ENCODE results near the gene GPR162. TPM values are rescaled to one million over a fixed set of nuclear protein-coding genes. Genes with fewer than 3 reads are reported as not detected.

The GPR162 gene
- total RNA-seq, 1 experiment from 2014 or later: not detected

GRCh38 chr12:6791931-6792520 is 29.6 kb upstream of the GPR162 start:
- no peaks in the 10 kb centered on the region for H4K20me1 ChIP-seq (ENCODE audit: low read length)
- no peak for ATAC-seq
- 0 out of 2 replicates have a peak overlapping the region, but pooled peaks have one; percentile 34 for H2AFZ ChIP-seq (ENCODE audit: low read length)
- no peak overlapping the region for H3K4me2 ChIP-seq (ENCODE audit: low read length)
- BruUV-seq (replicated peaks): no TSS peak
- POLR2A ChIA-PET (ENCODE audit: unreplicated experiment): no interaction called here
- no peak for TF ChIP-seq EZH2 (IDR thresholded peaks at IDR 0.05; ENCODE audit: low read length, unreplicated experiment)
- TF ChIP-seq EZH2phosphoT487 (IDR thresholded peaks at IDR 0.05; ENCODE audit: borderline replicate concordance, low read length): no peak
- TF ChIP-seq CTCF (conservative IDR thresholded peaks at IDR 0.05; ENCODE audit: low read depth, low read length): no peak
- intact Hi-C loops (cut with micrococcal nuclease): no loop called here
- CTCF ChIA-PET: no interaction called here
- no peak overlapping the region for H3K27ac ChIP-seq (ENCODE audit: low read length)
- no peaks in the 10 kb centered on the region for H3K9me2 ChIP-seq (replicated peaks; ENCODE audit: low read length)
- H3F3A ChIP-seq (ENCODE audit: low read length, unreplicated experiment): no peaks in the 10 kb centered on the region
- no peak overlapping the region for H3K9ac ChIP-seq (ENCODE audit: low read length)
- H3K4me1 ChIP-seq (ENCODE audit: insufficient read depth, low read length): no peaks in the 10 kb centered on the region
- no peak for DNase-seq
- no peaks in the 10 kb centered on the region for H3K9me3 ChIP-seq (ENCODE audit: low read length)
- H3K4me3 ChIP-seq (ENCODE audit: low read length): no peak overlapping the region
- H3K27me3 ChIP-seq (ENCODE audit: low read length): no peaks in the 10 kb centered on the region
- no peaks in the 10 kb centered on the region for H3K79me2 ChIP-seq (ENCODE audit: low read length)
- H3K36me3 ChIP-seq (ENCODE audit: low read depth, low read length): no peaks in the 10 kb centered on the region

DNA sequence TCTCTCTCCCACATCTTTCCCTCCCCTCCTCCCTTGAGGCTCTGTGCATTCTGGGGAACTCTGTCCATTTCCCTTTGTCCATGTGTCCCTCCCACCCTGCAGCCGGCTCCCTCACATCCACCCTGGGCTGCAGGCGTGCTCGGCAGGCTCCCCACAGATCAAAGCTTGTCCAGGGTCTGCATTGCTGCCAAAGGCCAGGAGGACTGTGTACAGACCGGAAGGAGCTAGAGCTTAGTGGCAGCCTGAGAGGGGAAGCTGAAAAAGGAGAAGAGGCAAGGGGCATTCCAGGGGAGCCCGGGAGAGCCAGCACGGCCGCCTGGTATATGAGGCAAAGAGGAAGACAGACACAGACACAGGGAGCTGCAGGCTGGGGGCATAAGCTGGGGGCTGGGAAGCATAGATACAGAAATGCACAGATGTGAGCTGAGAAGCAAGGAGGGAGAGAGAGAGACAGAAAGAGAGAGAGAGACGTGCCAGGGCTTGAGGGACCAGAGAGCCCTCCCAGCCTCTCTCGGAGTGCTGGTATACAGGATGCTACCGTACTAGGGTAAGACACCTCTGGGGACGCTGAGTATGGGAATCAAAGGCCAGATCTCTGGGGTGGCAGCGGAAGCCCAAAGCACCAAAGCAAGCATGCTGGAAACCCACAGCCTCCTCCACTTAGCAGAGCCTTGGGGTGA is 29.0 kb upstream of the GPR162 start:
- Histone ChIP-seq H3K4me2 (ENCODE audit: low read length) (no peak overlapping the region), H3K9me2 (replicated peaks; ENCODE audit: low read length) (no peaks in the 10 kb centered on the region), H3K4me3 (ENCODE audit: low read length) (no peak overlapping the region), H3K9me3 (ENCODE audit: low read length) (no peaks in the 10 kb centered on the region), H3K36me3 (ENCODE audit: low read depth, low read length) (no peaks in the 10 kb centered on the region), H3K9ac (ENCODE audit: low read length) (no peak overlapping the region), H3K79me2 (ENCODE audit: low read length) (no peaks in the 10 kb centered on the region), H3F3A (ENCODE audit: low read length, unreplicated experiment) (no peaks in the 10 kb centered on the region), H3K4me1 (ENCODE audit: insufficient read depth, low read length) (no peaks in the 10 kb centered on the region), H3K27ac (ENCODE audit: low read length) (no peak overlapping the region), H3K27me3 (ENCODE audit: low read length) (no peaks in the 10 kb centered on the region), H2AFZ (ENCODE audit: low read length) (0 out of 2 replicates have a peak overlapping the region, but pooled peaks have one; percentile 34), H4K20me1 (ENCODE audit: low read length) (no peaks in the 10 kb centered on the region)
- TF ChIP-seq EZH2 (IDR thresholded peaks at IDR 0.05; ENCODE audit: low read length, unreplicated experiment): no peak
- no peak for TF ChIP-seq CTCF (conservative IDR thresholded peaks at IDR 0.05; ENCODE audit: low read depth, low read length)
- TF ChIP-seq EZH2phosphoT487 (IDR thresholded peaks at IDR 0.05; ENCODE audit: borderline replicate concordance, low read length): no peak
- BruUV-seq (replicated peaks): no TSS peak
- CTCF ChIA-PET: no interaction called here
- intact Hi-C loops (cut with micrococcal nuclease): no loop called here
- POLR2A ChIA-PET (ENCODE audit: unreplicated experiment): no interaction called here
- ATAC-seq (no peak), DNase-seq (no peak)

DNA sequence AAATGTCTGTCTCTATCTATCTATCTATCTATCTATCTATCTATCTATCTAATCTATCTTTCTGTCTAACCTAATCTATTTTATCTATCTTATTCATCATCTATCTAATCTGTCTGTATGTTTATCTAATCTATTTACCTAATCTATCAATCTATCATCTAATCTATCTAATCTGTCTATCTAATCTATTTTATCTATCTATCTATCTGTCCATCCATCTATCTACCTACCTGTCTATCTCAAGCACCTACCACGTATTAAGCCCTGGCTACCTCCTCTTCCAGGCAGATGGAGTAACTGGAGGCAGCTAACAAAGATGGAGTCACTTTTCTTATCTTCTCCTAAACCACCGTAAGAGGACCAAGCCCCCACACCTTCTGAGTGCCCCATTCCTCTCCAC is 26.5 kb upstream of the GPR162 start:
- Histone ChIP-seq H3K36me3 (ENCODE audit: low read depth, low read length) (no peaks in the 10 kb centered on the region), H4K20me1 (ENCODE audit: low read length) (no peaks in the 10 kb centered on the region), H3K4me1 (ENCODE audit: insufficient read depth, low read length) (no peaks in the 10 kb centered on the region), H3K9me3 (ENCODE audit: low read length) (no peaks in the 10 kb centered on the region), H3K9me2 (replicated peaks; ENCODE audit: low read length) (no peaks in the 10 kb centered on the region), H3K9ac (ENCODE audit: low read length) (no peak overlapping the region), H3K4me3 (ENCODE audit: low read length) (no peak overlapping the region), H3K27me3 (ENCODE audit: low read length) (no peaks in the 10 kb centered on the region), H3K79me2 (ENCODE audit: low read length) (no peaks in the 10 kb centered on the region), H2AFZ (ENCODE audit: low read length) (no peak overlapping the region), H3K27ac (ENCODE audit: low read length) (no peak overlapping the region), H3F3A (ENCODE audit: low read length, unreplicated experiment) (no peaks in the 10 kb centered on the region), H3K4me2 (ENCODE audit: low read length) (no peak overlapping the region)
- CTCF ChIA-PET: no interaction called here
- TF ChIP-seq EZH2phosphoT487 (IDR thresholded peaks at IDR 0.05; ENCODE audit: borderline replicate concordance, low read length) (no peak), CTCF (conservative IDR thresholded peaks at IDR 0.05; ENCODE audit: low read depth, low read length) (no peak), EZH2 (IDR thresholded peaks at IDR 0.05; ENCODE audit: low read length, unreplicated experiment) (no peak)
- BruUV-seq (replicated peaks): no TSS peak
- intact Hi-C loops (cut with micrococcal nuclease): no loop called here
- POLR2A ChIA-PET (ENCODE audit: unreplicated experiment): no interaction called here
- DNase-seq (no peak), ATAC-seq (no peak)

All from PC-3 (cell line).